K562 (cell line): ENCODE measurements around the gene ADPRH. TPM values are rescaled to one million over a fixed set of nuclear protein-coding genes. Genes with fewer than 3 reads are reported as not detected.
A peak's percentile ranks its signal among the peaks of the same experiment; 100 is the strongest.

Experiments
- ATAC-seq: fragments of 200-7000 bp; cut with Tn5 transposase; 3 replicates; pipeline ENCODE4 v1.9.1; 2020; ENCODE audit warnings: moderate library complexity
- BruUV-seq: library from RNA; stranded (reverse); fragments of 400-500 nt; replicated peaks from 2 replicates; lab custom pipeline; 2021; lab: Mats Ljungman, UMichigan
- CTCF ChIA-PET: fragments of 300-600 bp; formaldehyde crosslinking; extraction: SDS; loops from one replicate; lab custom pipeline; 2021; ENCODE audit warnings: low intra/inter-chr PET ratio; lab: Yijun Ruan, JAX
- POLR2A ChIA-PET: fragments of 300-600, 350-650 bp; sonication (Branson Sonifier 250); formaldehyde crosslinking; extraction: SDS; loops from one replicate; lab custom pipeline; 2021; ENCODE audit warnings: antibody characterized with exemption, inconsistent platforms; lab: Yijun Ruan, JAX
- DNase-seq, 4 experiments: peaks; one replicate each; pipeline versions ENCODE4 v3.0.0 to v3.0.0-alpha.2; 2011 to 2018; ENCODE audit warnings: low spot score in 3 of 4, mixed read lengths in 3 of 4; ENCODE audit errors: extremely low read depth in 1 of 4
- FAIRE-seq: peaks from 2 replicates; lab custom pipeline; 2011; peaks lifted over from hg19 to GRCh38; lab: Jason Lieb, UNC
- H2AFZ ChIP-seq: 2 replicates; pipeline ENCODE4 v1.6.0; 2011; ENCODE audit warnings: low read depth, low read length, control low read depth, inconsistent platforms
- H3K27ac ChIP-seq: fragments of 200-600 bp; 3 replicates; pipeline ENCODE4 v1.8.0; 2011; ENCODE audit warnings: low read depth, mild to moderate bottlenecking, control low read depth, inconsistent platforms, low read length, moderate library complexity, mixed read lengths; ENCODE audit errors: extremely low read depth
- H3K27me3 ChIP-seq, 2 experiments: fragments of 300-600 bp in 1 of 2; 2 replicates in 1 of 2; 3 replicates in 1 of 2; pipeline versions ENCODE4 v1.6.0 to v1.8.0; 2011; ENCODE audit warnings: inconsistent platforms in 2 of 2, low read length in 2 of 2, mild to moderate bottlenecking in 1 of 2, mixed read lengths in 1 of 2, moderate library complexity in 1 of 2; ENCODE audit not compliant: control insufficient read depth in 2 of 2, insufficient read depth in 2 of 2
- H3K36me3 ChIP-seq: fragments of 300-600 bp; 3 replicates; pipeline ENCODE4 v1.8.0; 2011; ENCODE audit warnings: mild to moderate bottlenecking, low read length, inconsistent platforms; ENCODE audit not compliant: control insufficient read depth, insufficient read depth
- H3K4me1 ChIP-seq, 2 experiments: fragments of 200-600 bp in 1 of 2; replicated peaks in 1 of 2; 2 replicates in 1 of 2; 3 replicates in 1 of 2; pipeline versions ENCODE4 v1.5.1 to v1.8.0; 2011; ENCODE audit warnings: inconsistent platforms in 2 of 2, low read length in 2 of 2, mild to moderate bottlenecking in 1 of 2, mixed read lengths in 1 of 2, moderate library complexity in 1 of 2; ENCODE audit not compliant: control insufficient read depth in 2 of 2, insufficient read depth in 2 of 2
- H3K4me2 ChIP-seq: 2 replicates; pipeline ENCODE4 v1.6.1; 2011; ENCODE audit warnings: low read length, control low read depth, inconsistent platforms, mixed read lengths; ENCODE audit not compliant: insufficient read depth
- H3K4me3 ChIP-seq: fragments of 200-600 bp; sonication (generic), shearing (Covaris generic); 2 replicates; pipeline ENCODE4 v1.5.1; 2016; ENCODE audit warnings: control low read depth, inconsistent platforms
- H3K79me2 ChIP-seq: fragments of 200-600 bp; 3 replicates; pipeline ENCODE4 v1.8.0; 2011; ENCODE audit warnings: low read length, inconsistent platforms; ENCODE audit not compliant: control insufficient read depth, insufficient read depth
- H3K9ac ChIP-seq, 2 experiments: 2 replicates each; pipeline versions ENCODE4 v1.6.0 to v1.6.1; 2011; ENCODE audit warnings: low read depth in 2 of 2, low read length in 2 of 2, control low read depth in 1 of 2, inconsistent platforms in 1 of 2, mild to moderate bottlenecking in 1 of 2, mixed read lengths in 1 of 2; ENCODE audit not compliant: insufficient read depth in 1 of 2
- H3K9me1 ChIP-seq: one replicate; pipeline ENCODE4 v1.6.0; 2011; ENCODE audit warnings: inconsistent platforms, mild to moderate bottlenecking, low read length, moderate library complexity; ENCODE audit not compliant: control insufficient read depth, insufficient read depth
- H3K9me3 ChIP-seq: replicated peaks from 2 replicates; pipeline ENCODE4 v1.5.1; 2011; ENCODE audit warnings: low read depth, low read length, inconsistent platforms; ENCODE audit not compliant: control insufficient read depth, insufficient read depth
- H4K20me1 ChIP-seq: replicated peaks from 2 replicates; pipeline ENCODE4 v1.6.1; 2011; ENCODE audit warnings: low read length, inconsistent platforms, mixed read lengths; ENCODE audit not compliant: control insufficient read depth, insufficient read depth
- ARID2 ChIP-seq: fragments of 450-650 bp; IDR thresholded peaks from 2 replicates; pipeline ENCODE4 v1.6.1; 2017; ENCODE audit warnings: antibody characterized with exemption, mild to moderate bottlenecking
- DMBX1 ChIP-seq: fragments of 250-450 bp; sonication (Bioruptor Pico); IDR thresholded peaks from 2 replicates; pipeline ENCODE4 v1.8.0; 2022; ENCODE audit warnings: inconsistent platforms, mild to moderate bottlenecking, moderate library complexity, borderline replicate concordance
- EWSR1 ChIP-seq: fragments of 450-650 bp; IDR thresholded peaks from 2 replicates; pipeline ENCODE4 v1.6.1; 2018; ENCODE audit warnings: borderline replicate concordance, mild to moderate bottlenecking, low read depth, moderate library complexity; ENCODE audit not compliant: partially characterized antibody
- IFI16 ChIP-seq: fragments of 250-450 bp; sonication (Bioruptor Pico); IDR thresholded peaks from 2 replicates; pipeline ENCODE4 v2.1.2; 2022; ENCODE audit warnings: mild to moderate bottlenecking, inconsistent platforms
- SPI1 ChIP-seq: IDR thresholded peaks from 2 replicates; pipeline ENCODE4 v1.6.1; 2011; ENCODE audit warnings: low read depth, low read length, control low read depth, borderline replicate concordance
- U2AF2 ChIP-seq: fragments of 200-400 bp; formaldehyde crosslinking; optimal IDR thresholded peaks from 2 replicates; pipeline ENCODE3; 2017; ENCODE audit warnings: low read depth, mild to moderate bottlenecking, low read length
- XRCC3 ChIP-seq: fragments of 450-650 bp; IDR thresholded peaks from 2 replicates; pipeline ENCODE4 v1.6.1; 2017; ENCODE audit warnings: mild to moderate bottlenecking, moderate library complexity
- ZNF274 ChIP-seq: IDR thresholded peaks from 2 replicates; pipeline ENCODE4 v1.6.1; 2011; ENCODE audit warnings: low read depth, mild to moderate bottlenecking, low read length, moderate library complexity, borderline replicate concordance
- WGBS: fragments of 100-300 bp; shearing (Covaris generic); methylation state at CpG from one replicate; pipeline ENCODE4 v1.1.6; 2016; ENCODE audit warnings: low coverage, mixed read lengths; ENCODE audit not compliant: insufficient coverage; ENCODE audit errors: missing lambda C conversion rate; 5-methylcytosine and 5-hydroxymethylcytosine counted together
- in situ Hi-C: fragments of 300-500 bp; cut with MboI; formaldehyde crosslinking; loops from 4 replicates; pipeline ENCODE4 v1.15.0; 2018; ENCODE audit warnings: inconsistent platforms, mixed read lengths
- intact Hi-C: fragments of 100-400 bp; cut with micrococcal nuclease; formaldehyde crosslinking; loops from 2 replicates; pipeline ENCODE4 v1.14.2; 2022
- polyA plus RNA-seq, 8 experiments: library from polyadenylated mRNA; depleted of rRNA in 4 of 8; stranded (reverse) in 5 of 8; unstranded in 3 of 8; fragments of >200 nt; fragmentation: Nextera tagmentation in 2 of 8; fragmentation: Illumina TruSeq in 1 of 8; extraction: Ambion mirVana in 2 of 8; extraction: Trizol in 1 of 8; gene quantifications; 2 replicates each; pipeline versions ENCODE4 v1.2.1 to v1.2.3, GENCODE V29; 2011 to 2014; ENCODE audit warnings: inconsistent platforms in 1 of 8, missing spikeins in 1 of 8
- total RNA-seq, 7 experiments: library from RNA; depleted of rRNA in 6 of 7; stranded (reverse); fragments of >200 nt in 6 of 7; fragmentation: Illumina TruSeq in 2 of 7; extraction: Trizol in 2 of 7; gene quantifications; 2 replicates each; pipeline versions ENCODE4 v1.2.1 to v1.2.3, GENCODE V29; 2011 to 2021; ENCODE audit warnings: low replicate concordance in 1 of 7
- TF ChIP-seq, protein P1 (sequence below): fragments of 450-650 bp; conservative IDR thresholded peaks from 2 replicates; pipeline ENCODE4 v1.6.1; 2016; ENCODE audit warnings: missing genetic modification characterization, low read depth, mild to moderate bottlenecking, control low read depth, missing compliant biosample characterization

ADPRH gene
- total and polyA plus RNA-seq, 9 of the 15 experiments (the other 6 are each of a cell fraction or from before 2014, with no cell fraction given): 0.01 to 1.4 (median 0.65) TPM

DNA sequence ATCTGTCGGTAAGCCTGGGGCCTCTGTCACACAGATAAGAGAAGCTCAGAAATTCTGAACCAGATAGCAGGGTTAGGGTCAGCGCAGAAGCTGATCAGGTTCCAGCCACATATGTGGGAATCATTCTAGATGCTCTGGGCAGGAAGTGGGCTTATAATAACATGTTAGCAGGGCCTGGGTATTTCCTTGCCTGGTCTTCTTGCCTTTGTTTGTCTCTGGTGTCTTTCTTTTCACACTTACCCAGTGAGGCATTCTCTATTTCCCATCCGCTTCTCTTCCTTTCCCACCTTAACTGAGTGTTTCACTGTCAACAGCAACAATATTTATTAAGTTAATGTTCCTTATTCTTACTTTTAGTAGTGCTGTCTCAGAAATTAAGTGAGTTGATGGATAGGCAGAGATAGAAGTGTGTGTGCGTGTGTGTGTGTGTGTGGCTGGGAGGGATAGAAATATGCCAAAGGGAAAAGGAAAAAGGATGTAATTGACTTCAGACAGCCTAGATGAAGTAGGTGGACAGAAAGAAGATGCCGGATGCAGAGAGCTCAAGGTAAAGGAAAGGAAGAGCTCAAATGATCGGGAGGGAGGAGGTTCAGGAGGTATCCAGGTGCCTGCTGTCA lies 20.4 kb downstream of the ADPRH start:
- Histone ChIP-seq H3K4me1 (peaks cover 4 to 5% of the 10 kb centered on the region in 2 experiments), H3K27ac (no peak overlapping the region), H3K9me3 (no peaks in the 10 kb centered on the region), H3K4me3 (no peak overlapping the region), H3K9ac (peak overlapping the region in 1 of 2 experiments; percentile 17; a peak in 1 of 4 replicates), H3K4me2 (no peak overlapping the region), H3K27me3 (no peaks in the 10 kb centered on the region), H2AFZ (no peak overlapping the region), H4K20me1 (no peaks in the 10 kb centered on the region), H3K9me1 (no peaks in the 10 kb centered on the region), H3K79me2 (no peaks in the 10 kb centered on the region), H3K36me3 (no peaks in the 10 kb centered on the region)
- TF ChIP-seq SPI1: no peak
- TF ChIP-seq IFI16: no peak
- TF ChIP-seq, protein P1, sequence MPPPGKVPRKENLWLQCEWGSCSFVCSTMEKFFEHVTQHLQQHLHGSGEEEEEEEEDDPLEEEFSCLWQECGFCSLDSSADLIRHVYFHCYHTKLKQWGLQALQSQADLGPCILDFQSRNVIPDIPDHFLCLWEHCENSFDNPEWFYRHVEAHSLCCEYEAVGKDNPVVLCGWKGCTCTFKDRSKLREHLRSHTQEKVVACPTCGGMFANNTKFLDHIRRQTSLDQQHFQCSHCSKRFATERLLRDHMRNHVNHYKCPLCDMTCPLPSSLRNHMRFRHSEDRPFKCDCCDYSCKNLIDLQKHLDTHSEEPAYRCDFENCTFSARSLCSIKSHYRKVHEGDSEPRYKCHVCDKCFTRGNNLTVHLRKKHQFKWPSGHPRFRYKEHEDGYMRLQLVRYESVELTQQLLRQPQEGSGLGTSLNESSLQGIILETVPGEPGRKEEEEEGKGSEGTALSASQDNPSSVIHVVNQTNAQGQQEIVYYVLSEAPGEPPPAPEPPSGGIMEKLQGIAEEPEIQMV (tag): no peak
- TF ChIP-seq ZNF274: no peak
- TF ChIP-seq U2AF2: no peak
- TF ChIP-seq XRCC3: no peak
- no peak for TF ChIP-seq EWSR1
- no peak for TF ChIP-seq ARID2
- no peak for TF ChIP-seq DMBX1 (CRISPR knock-in tag)
- ChIA-PET CTCF (no interaction called here), POLR2A (interaction anchor here (0.6 kb wide), 1 partner anchor 42 kb away, joined by 3 read pairs; no protein-coding TSS in a partner anchor)
- FAIRE-seq (no peak), DNase-seq (no peak), ATAC-seq (no peak)
- BruUV-seq: no TSS peak
- 37% methylated on average over 5 of the region's 6 CpGs for WGBS
- intact Hi-C loops (loop anchor here (1.0 kb wide), 1 partner anchor 78 kb away; the partner anchor contains the start of gene COX17), in situ Hi-C loops (no loop called here)
